ENCODE data around the gene CCNJL.
"Not testable (repeated sequence)": the region's sequence is repeated elsewhere in the genome, so short reads cannot be mapped to it uniquely, and the experiment has no call there.

The CCNJL gene

DNA sequence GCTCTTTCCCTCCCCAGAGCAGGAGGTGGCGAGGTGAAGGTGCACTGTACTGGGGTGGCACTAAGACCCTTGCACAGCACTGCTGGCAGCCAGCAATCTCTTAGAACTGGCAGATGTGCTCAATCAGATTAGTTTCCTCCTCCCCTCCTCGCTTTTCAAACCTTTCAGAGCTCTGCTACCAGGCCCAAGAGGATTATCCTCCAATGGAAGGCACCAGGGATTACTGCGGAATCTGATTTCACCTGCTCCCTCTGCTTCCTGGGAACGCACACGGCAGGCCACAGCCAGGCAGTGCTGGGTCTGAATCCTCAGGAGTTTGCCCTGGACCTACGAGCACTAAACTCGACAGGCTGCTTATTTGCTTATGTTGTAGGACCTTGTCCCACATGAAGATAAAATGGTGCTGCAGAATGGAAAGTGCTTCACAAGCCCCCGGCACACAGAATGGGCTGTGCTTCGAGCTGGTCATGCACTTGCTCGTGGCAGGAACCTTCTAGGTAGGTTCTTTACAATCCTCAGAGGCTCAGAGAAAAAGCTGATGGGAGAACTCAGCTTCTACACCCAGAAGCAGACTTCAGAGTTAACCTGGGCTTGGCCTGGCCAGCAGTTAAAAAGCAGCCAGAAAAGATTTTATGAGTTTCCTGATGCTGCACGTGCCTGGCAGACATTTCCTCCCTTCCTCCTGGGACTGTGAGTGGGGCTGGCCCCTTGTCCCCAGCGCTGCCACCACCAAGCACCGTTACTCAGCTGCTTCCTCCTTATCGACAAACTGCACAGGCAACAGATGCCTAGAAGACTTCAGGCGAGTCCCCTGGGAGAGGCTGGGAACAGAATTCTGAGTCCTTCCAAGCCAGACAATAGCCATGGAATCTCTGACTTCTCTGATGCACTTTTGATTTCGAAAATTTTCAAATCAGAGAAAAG is 50.0 kb downstream of the CCNJL start:
- no peak for DNase-seq (ENCODE audit: low read depth, low spot score)

DNA sequence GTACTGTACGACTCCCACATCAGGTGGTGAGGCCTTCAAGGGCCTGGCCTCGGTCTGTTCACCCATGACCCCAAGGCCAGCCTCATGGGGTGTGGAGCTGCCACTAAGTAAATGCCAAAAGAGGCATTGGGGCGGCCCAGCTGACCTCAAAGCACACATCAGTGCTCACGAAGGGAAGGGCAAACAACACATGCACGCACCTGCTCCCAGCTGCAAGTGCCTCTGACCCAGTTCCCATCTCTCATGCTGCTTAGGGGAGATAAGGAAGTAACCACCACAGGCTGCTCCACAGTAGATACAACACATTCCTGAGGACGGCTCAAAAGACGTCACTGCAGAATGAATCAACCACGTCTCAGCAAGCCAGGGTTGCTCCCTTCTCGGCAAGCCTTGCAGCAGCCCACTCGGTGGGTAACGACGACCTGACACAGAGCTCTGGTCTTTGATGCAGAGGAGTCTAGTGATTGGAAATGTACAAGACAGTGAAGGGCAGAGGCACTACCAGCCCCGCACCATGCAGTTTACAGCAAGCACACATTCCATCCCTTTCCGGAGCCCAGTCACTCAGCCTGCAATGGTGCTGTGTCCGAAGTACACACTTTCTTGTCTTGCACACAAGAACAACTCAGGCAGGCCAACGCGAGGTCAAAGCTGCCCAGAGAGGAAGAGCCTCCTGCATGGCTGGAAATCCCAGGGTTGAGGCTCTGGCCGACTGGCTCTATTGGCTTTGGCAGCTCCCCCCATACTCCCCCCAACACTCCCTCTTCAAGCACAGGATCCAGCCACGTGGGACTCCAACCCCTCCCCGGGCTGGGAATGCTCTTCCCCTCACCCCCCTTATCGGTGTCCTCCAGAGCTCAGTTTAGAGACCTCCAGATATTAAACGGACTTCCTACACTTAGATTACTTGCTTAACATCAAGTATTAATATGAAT is 51.2 kb downstream of the CCNJL start:
- DNase-seq (ENCODE audit: low read depth, low spot score), result no peak

DNA sequence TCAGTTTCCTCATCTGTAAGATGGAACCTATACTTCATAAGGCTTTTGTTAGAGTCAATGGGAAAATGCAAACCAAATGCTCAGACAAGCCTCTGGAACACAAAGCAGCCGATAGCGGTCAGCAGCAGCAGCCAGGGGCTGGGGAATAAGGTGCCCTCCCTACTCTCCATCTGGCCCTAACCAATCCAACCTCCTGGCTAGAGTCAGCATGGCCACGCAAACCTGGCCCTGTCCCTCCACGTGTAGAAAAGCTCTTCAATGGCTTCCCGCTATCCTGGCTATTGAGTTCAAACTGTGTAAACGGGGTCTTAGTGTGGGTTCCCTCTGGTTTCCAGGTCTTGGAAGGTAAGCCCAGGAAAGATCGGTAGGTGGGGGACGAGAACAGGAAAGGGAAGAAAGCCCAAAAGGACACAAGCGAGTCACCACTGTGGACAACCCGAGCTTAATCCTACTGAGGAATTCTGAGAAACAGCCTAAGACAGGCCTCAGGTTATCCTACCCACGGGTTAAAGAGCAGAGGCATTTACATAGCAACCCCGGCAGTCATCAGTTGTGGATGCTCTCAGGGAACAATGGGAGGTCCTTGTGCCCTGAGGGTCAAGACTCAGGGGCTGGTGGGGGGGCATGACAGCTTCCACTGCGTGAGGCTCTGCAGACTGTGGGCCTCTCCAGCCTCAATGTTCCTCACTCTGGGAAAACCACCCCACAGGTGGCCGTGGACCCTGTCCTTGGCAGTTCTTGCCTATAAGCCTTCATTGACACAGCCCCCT is 52.2 kb downstream of the CCNJL start:
- no peak for DNase-seq (ENCODE audit: low read depth, low spot score)

DNA sequence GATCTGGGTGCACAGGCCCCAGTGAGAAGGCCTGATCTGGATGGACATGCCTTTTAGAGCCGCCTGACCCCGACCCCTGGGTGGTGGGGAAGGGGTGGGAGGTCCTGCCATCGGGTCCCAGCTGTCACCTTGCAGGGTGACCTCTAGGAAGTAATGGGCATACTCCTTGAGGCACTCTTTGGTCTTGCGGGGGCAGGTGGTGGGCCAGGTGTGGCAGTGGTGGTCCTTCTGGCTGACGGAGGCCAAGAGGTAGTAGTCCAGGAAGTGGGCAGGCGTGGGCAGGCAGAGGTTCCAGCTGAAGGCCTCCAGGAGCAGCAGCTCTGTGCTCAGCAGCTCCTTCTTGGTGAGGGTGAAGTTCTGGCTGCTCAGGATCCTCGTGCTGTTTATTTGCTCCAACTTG is 53.0 kb downstream of the CCNJL start:
- DNase-seq (ENCODE audit: low read depth, low spot score), result no peak

DNA sequence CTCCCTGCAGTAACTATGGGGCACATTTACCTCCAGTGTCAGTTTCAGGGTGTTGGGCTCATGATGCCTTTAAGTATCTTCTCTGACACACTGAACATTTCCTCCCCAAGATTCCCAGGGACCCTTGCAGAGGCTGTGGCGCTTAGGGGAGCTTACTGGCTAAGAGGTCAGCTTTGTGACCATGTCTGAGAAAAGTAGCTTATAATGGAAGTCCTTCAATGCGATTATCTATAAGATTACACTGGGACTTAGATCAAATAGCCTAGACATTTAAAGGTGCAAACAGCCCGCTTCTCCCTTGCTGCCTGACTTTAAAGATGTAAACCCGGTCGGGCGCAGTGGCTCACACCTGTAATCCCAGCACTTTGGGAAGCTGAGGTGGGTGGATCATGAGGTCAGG is 57.7 kb downstream of the CCNJL start:
- DNase-seq (ENCODE audit: low read depth, low spot score), result no peak

DNA sequence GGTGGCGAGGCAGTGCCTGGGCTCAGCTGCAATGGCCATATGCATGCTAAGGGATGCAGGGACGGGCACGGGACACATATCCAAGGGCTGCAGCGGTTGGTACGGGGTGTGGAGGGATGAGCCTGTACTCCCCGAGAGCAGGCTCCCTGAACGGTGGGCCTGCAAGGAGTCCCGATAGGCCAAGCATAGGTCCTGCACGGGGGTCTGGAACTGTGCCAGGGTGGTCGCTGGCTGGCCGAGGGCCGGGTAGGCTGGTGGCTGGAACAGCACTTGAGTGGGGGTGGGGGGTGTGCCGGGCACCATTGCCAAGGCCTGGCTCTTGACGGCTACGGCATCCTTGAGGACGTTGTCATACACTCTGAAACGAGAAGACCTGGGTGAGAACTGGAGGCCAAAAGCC is 58.9 kb downstream of the CCNJL start:
- no peak for DNase-seq (ENCODE audit: low read depth, low spot score)

DNA sequence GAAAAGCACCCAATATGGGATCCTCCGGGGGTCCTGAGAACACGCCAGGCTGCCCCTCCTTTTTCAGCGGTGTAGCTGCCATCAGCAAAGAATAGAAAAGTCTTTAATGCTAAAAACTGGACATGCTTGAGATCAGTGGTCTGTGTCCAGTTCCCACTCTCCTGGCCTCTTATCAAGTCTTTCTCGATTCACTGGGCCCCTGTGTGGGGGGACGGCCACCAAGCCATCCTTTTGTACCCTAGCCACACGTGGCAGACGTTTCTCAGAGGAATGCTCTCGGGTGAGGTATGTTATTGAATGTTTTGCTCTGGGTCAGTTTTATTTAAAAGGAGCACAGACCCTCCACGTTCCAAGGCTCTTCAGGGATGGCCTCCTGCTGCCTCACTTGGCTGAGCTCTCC is 59.4 kb downstream of the CCNJL start:
- no peak for DNase-seq (ENCODE audit: low read depth, low spot score)

DNA sequence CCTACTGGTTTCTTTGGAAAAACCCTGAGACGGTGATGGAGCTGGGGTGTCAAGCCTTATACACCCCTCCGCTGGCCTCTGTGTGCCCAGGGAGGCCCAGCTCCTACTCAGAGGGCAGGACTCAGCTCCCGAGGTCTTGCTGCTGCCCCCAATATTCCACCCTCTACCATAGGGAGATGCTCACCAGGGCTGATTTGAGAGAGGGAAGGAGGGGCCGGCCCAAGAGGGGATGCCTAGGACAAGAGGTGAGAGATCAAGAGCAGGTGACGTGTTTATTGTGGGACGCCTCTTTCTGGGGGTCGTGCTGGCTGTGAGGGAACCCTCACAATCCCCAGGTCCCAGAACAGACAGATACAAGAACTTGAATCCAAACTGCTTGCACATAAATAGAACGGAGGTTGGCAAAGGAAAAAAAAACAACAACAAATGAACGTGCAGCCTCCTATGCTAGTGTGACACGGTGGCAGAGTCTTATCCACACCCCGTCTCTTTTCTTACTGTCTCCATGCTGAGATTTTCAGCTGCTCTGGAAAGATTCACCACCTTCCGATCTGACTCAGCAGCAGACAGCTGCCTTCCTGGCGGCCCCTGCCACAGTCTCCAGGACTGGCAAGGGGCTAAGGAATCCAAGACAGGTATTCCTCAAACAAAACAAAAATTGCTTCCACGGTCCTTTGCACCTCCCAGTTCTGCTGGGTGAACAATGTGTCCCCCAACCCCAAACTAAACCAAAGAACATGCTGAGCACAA is 60.8 kb downstream of the CCNJL start:
- DNase-seq (ENCODE audit: low read depth, low spot score), result no peak

DNA sequence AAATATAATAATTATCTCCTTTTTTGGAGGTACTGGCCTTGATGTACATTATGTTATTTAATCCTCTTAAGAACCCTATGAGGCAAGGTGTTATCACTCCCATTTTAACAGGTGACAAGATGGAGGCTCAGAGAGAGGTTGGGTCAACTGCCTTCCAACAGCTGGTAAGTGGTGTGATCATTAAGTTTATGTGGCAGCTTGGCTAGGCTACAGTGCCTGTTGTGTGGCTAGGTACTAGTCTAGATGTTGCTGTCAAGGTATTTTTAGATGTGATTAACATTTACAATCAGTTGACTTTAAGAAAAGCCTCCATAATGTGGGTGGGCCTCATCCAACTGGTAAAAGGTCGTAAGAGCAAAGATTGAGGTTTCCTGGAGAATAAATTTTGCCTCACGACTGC is 61.5 kb downstream of the CCNJL start:
- no peak for DNase-seq (ENCODE audit: low read depth, low spot score)

DNA sequence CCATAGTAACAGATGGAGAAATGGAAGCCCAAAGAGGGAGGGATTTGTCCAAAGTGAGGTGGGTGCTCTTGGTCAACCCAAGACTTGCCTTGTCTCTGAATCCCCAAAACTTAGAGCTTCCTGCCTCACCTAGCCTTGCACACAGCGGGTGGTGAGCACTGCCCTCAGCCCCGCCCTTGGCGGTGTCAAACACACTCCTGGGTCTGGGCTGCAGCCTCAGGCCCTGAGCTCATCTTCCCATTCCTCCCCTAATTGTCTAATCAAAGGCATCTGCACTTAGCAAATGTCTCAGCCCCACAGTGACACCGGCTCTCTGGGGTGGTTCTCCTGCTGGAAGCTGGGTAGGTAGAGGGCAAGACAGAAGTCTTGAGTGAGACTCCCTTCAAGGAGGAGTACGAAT is 62.1 kb downstream of the CCNJL start:
- DNase-seq (ENCODE audit: low read depth, low spot score), result no peak

DNA sequence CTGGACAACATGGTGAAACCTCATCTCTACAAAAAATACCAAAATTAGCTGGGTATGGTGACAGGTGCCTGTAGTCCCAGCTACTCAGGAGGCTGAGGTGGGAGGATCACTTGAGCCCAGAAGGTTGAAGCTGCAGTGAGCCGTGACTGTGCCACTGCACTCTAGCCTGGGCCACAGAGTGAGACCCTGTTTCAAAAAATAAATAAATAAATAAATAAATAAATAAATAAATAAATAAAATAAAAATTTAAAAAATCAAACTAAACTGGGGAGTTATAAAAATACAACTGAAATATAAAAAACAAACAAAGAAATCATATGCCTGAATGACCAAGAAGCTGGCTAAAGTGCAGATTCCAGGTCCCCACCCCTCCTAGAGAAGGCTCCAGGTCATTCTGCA is 62.8 kb downstream of the CCNJL start:
- not testable (repeated sequence) for DNase-seq (ENCODE audit: low read depth, low spot score)

DNA sequence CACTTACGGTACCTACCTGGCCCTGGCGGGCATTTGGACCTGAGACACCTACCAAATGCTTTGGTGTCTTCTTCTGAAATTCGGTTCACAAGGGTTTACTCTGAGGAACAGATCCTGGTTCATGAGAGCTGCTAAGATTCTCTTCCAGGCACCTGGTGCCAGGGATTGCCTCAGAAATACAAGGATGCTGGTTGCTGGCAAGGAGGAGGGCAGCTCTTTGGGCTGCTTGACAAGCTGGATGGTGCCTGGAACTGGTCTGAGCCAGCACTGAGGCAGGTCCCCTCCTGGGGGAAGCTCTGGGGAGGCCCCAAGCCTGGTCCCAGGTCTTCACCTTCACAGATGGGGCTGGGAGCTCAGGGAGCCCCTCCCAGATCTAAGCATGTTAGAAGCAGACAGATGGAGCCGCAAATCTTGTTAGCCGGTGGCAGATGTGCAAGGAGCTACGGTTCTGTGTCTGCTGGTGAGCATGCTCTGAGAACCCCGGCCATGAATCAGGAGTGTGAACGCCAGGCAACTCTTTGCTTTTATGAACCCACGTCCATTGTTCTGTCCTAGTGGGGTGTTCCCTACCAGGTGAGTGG is 66.8 kb downstream of the CCNJL start:
- DNase-seq (ENCODE audit: low read depth, low spot score), result no peak

DNA sequence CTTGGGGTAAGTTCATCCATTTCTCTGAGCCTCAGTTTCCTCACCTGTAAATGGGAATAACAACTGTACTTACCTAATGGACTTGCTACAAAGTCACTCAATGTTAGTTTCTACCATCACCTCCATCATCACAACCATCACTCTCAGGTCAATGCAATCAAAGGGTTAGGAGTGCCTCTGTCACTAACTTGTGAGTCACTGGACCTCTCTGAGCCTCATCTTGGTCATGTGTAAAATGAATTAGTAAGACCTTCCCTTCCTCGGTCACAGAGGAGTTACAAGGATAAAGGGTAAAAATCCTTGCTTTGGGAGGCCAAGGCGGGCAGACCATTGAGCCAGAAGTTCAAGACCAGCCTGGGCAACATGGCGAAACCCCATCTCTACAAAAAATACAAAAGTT is 70.2 kb downstream of the CCNJL start:
- DNase-seq (ENCODE audit: low read depth, low spot score), result no peak

DNA sequence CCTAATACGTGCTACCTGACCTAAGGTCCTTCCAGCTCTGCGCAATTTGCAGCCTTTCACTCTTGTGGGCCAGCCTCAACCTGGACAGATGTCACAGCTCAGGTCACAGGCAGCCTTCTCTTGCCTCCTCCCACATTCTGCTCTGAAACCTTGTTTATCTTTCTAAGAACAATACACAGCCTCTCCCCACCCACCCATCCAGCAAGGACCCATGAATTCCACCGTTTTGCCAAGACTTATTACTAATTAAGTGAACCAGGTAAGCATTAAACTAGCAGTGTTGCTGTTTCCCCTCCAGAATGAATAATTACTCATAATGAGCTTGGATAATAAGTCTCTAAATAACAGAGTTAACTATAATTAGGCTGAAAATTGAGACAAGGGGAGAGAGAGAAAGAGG is 72.0 kb downstream of the CCNJL start:
- DNase-seq (ENCODE audit: low read depth, low spot score), result no peak

DNA sequence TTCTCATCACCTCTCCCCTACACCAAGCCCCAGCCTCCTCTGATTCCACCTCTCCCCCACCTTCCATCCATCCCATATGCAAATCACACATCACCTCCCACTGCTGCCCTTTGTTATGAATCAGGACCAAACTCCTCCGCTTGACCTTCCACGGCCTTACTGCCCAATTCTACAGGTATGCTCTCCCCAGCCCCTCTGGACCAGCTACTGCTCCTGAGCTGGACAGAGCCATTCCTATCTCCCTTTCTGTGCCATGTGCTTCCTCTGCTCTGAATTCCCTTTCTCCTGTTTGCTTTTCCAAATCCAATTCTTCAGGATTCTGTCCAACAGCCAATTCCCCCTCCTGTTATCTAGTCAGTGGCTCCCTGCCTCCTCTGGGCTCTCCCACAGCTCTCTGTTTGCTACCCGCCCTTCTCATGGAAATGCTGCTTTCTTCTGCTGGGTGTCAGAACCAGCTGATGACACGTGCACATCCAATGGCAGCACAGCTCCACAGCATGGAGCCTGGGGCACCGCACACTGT is 74.7 kb downstream of the CCNJL start:
- DNase-seq (ENCODE audit: low read depth, low spot score), result no peak

DNA sequence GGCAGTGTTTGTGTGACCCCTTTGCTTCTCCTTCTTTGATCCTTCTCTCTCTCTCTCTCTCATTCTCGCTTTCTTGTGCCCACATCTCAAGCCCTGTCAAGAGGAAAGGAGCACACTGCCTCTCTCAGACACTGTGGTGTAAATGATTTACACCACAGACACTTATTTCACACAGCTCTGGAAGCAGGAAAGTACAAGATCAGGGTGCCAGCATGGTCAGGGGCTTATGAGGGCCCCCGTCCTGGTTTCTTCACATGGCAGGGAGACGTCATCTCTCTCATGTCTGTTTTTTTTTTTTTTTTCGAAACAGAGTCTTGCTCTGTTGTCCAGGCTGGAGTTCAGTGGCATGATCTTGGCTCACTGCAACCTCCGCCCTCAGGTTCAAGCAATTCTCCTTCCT is 76.6 kb downstream of the CCNJL start:
- DNase-seq (ENCODE audit: low read depth, low spot score), result no peak

DNA sequence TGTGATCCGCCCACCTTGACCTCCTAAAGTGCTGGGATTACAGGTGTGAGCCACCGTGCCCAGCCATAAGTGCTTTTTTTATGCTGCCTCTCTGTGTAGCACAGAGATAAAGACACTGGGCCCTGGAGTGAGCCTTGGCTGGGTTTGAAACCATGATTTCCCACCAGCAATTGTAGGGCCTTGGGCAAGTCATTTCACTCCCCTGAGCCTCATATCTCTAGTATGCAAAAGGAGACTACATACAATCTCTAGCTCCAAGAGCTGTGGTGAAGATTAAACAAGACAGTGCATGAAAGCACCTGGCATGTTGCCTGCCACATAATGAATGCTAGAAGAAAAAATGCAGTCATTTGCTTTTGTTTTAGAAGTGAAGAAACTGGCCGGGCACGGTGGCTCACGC is 79.1 kb downstream of the CCNJL start:
- no peak for DNase-seq (ENCODE audit: low read depth, low spot score)

DNA sequence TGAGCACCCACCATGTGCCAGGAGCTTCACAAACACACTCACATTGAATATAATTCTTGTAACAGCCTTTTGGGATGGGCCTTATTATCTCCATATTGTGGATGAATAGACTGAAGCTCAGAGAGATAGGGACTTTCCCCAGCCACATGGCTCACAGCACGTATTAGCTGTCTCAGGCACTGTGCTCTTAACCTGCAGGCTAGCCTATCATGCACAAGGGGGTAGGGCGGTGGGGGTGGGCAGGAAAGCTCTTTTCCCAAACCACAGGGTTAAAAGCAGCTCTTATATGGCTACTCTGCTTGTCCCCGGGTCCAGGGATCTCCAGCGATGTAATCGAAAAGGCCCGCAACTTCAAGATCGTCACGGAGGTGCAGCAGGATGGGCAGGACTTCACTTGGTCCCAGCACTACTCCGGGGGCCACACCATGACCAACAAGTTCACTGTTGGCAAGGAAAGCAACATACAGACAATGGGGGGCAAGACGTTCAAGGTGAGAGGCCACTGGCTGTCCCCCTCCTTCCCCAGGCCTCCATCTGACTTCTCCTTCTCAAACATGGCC is 80.5 kb downstream of the CCNJL start:
- no peak for DNase-seq (ENCODE audit: low read depth, low spot score)

DNA sequence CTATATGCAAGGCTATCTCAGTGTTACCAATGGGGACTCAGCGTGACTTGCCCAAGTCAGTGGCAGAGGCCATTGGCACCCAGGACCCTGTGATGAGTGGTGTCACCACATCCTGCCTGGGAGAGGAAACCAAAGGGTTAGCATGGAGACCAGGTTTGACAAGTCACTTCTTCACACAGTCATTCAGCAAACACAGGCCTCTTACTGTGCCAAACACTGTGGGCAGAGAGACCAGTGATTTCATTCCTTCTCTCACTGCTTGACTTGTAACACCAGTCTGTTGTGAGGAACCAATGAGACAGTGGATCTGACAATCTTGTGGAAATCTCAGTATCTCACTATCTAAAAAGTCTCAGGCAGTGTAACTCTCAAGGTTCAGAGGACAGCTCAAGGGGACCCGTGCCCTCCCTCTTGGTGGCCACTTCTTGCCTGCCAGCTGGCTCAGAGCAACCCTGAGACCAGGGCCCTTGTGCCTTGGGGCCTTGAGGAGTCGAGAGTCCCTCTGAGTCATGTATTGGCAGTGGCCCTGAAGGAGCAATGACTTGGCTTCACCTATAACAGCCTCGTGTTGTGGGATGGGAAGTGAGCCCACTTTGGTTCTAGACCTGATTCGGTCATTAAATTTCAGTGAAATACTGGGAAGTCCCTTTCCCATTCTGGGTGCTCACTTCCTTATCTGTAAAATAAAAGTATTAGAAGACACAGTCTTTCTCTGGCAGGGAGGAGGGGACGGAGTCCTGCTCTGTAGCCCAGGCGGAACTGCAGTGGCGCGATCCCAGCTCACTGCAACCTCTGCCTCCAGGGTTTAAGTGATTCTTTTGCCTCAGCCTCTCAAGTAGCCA is 81.5 kb downstream of the CCNJL start:
- no peak for DNase-seq (ENCODE audit: low read depth, low spot score)

Data from activated CD4-positive, CD25-positive, alpha-beta regulatory T cell treated with anti-CD3 and anti-CD28 coated beads, Interleukin-2, amount 50 U/mL, for 16 hours (primary cell).